ENCODE results near the gene CPTP.
A peak's percentile ranks its signal among the peaks of the same experiment; 100 is the strongest.

CPTP gene

DNA sequence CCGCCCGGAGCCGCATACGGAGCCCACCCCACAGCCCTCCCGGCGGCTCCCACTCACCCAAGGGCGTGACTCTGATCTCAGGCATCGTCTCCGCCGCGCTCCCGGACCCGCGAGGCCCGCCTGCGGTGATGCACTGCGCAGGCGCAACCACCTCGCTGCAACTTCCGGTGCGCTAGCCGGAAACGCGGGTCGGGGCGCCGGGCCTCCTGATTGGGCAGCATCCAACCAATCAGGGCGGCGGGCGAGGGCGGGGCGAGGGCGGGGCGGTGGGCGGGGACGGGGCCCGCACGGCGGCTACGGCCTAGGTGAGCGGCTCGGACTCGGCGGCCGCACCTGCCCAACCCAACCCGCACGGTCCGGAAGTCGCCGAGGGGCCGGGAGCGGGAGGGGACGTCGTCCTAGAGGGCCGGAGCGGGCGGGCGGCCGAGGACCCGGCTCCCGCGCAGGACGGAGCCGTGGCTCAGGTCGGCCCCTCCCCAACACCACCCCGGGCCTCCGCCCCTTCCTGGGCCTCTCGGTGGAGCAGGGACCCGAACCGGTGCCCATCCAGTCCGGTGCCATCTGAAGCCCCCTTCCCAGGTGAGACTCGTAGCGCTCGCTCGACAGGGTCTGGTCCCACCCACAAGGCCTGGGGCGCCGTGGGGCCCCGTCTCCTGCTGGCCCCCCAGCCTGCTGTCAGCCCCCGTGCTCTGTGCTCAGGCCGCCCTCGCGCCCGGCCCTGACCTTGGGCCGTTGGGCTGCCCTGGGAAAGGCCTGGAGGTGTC is at the start of gene CPTP, which contains the start of gene INTS11:
Gene CPTP, plus strand, starts transcription at position 279 of the 764 bp plus-strand sequence. CDS start 2,109 bp downstream, outside the sequence.
Gene INTS11, minus strand, starts transcription at position 137 of the 764 bp plus-strand sequence. Its CDS starts 52 bp downstream, at position 85.
- TF ChIP-seq, protein P1, sequence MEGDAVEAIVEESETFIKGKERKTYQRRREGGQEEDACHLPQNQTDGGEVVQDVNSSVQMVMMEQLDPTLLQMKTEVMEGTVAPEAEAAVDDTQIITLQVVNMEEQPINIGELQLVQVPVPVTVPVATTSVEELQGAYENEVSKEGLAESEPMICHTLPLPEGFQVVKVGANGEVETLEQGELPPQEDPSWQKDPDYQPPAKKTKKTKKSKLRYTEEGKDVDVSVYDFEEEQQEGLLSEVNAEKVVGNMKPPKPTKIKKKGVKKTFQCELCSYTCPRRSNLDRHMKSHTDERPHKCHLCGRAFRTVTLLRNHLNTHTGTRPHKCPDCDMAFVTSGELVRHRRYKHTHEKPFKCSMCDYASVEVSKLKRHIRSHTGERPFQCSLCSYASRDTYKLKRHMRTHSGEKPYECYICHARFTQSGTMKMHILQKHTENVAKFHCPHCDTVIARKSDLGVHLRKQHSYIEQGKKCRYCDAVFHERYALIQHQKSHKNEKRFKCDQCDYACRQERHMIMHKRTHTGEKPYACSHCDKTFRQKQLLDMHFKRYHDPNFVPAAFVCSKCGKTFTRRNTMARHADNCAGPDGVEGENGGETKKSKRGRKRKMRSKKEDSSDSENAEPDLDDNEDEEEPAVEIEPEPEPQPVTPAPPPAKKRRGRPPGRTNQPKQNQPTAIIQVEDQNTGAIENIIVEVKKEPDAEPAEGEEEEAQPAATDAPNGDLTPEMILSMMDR (IDR thresholded peaks at IDR 0.05; ENCODE audit: low read depth, low read length), result no peak

DNA sequence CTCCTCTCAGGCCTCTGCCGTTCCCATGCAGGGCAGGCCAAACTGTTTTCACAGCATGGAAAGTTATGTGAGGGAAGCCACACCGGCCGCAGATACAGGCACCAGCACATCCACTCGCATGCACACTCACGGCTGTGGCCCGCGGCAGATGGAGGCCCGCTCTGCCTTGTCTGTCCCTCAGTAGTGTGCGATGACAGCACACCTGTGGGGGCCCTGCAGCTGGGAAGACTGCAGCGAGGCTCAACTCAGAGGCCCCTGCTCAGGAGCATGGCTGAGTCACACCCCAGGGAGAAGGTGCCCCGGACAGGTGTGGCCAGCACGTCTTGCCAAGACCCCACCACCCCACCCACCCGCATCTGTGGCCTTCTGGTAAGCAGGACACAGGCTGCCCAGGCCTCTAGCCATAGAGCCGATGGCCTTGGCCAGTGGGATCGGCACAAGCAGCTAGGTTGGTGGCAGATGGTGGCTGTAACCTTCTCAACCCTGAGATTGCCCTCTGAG is 49.6 kb upstream of the CPTP start:
- TF ChIP-seq, protein P1 (IDR thresholded peaks at IDR 0.05; ENCODE audit: low read depth, low read length), result no peak
- peak overlapping the region; percentile 68 for H3K4me3 ChIP-seq (ENCODE audit: low read depth, low read length)

More for the DNA sequence above, at the start of gene CPTP, which contains the start of gene INTS11:
- peak within 1 kb of the TSS; percentile 83 for H3K4me3 ChIP-seq (ENCODE audit: low read depth, low read length)

DNA sequence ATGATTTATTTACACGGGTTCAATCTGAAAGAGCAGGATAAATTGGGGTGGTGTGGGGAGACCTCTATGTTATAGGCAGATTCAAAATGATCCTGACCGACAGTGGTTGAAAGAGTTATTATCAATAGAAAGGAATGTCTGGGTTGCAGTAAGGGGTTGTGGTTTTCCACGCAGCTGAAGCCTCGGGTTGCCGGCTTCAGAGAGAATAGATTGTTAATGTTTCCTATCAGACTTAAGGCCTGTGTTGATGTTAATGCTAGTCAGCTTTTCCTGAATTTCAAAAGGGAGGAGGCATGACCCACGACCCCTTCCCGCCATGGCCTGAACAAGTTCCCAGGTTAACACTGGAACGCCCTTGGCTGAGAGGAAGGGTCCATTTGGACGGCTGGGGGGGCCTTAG is 48.8 kb upstream of the CPTP start:
- no peak overlapping the region for H3K4me3 ChIP-seq (ENCODE audit: low read depth, low read length)
- TF ChIP-seq, protein P1 (IDR thresholded peaks at IDR 0.05; ENCODE audit: low read depth, low read length), result no peak

DNA sequence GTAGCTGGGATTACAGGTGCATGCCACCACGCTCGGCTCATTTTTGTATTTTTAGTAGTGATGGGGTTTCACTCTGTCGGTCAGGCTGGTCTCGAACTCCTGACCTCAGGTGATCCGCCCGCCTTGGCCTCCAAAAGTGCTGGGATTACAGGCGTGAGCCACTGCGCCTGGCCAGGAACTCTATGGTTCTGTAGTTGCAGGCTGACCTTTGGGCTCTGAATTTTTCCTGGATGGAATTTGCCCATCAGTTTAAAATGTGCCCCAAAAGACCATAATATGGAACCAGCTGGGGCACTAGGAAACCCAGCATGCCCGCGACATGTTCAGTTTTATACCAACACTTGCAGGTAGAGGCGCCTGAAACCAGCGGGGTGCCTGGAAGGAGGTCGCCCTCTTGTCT is 46.0 kb upstream of the CPTP start:
- H3K4me3 ChIP-seq (ENCODE audit: low read depth, low read length), result no peak overlapping the region
- TF ChIP-seq, protein P1 (IDR thresholded peaks at IDR 0.05; ENCODE audit: low read depth, low read length), result no peak

DNA sequence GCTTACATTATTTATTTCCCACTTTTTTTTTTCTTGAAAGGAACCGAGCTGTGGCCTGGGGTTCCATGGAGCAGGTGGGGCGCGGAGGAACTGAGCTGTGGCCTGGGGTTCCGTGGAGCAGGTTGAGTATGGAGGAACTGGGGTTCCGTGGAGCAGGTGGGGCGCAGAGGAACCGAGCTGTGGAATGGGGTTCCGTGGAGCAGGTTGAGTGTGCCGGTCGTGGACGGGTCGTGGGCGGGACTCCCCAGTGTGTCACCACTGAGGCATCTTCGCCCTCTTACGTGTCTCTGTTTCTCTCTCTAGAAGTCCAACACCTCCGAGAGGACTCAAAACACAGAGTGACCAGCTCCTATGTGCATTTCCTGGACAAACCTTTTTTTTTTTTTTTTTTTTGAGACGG is 45.6 kb upstream of the CPTP start:
- H3K4me3 ChIP-seq (ENCODE audit: low read depth, low read length), result no peak overlapping the region
- TF ChIP-seq, protein P1 (IDR thresholded peaks at IDR 0.05; ENCODE audit: low read depth, low read length), result no peak

DNA sequence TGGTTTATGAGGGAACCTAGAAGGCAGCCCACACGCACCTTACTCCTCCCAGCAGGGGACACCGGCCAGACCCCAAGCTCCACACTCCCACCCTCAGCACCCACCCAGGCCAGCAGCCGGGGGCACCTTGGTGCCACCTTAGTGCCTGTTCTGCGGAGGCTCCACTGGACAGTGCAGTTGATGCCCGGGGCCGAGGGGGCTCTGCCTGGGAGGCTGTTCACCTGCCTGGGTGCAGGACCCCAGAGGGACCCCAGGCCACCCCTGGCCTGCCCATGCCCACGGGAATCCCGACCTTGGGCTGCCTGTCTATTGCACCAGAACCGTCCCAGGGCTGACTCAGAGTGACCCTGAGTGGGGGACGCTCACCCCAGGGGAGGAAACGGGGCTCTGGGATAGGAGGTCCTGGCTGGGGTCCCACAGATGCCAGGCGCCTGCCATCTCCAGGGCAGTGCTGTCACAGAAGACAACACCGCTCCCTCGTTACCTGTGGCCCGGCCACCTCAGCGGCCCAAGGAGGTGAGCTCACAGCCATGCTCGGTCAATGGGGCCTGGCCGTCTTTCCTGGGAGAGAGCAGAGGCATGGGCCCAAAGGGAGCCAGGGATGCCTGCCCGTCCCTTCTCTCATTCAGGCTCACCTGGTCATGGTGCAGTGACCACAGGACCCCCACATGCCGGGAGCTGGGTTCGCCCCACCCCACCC is 43.7 kb upstream of the CPTP start:
- no peak overlapping the region for H3K4me3 ChIP-seq (ENCODE audit: low read depth, low read length)
- TF ChIP-seq, protein P1 (IDR thresholded peaks at IDR 0.05; ENCODE audit: low read depth, low read length), result no peak

Measured in WI38 (cell line).